ENCODE measurements around the gene FAF2. TPM values are rescaled to one million over a fixed set of nuclear protein-coding genes. Genes with fewer than 3 reads are reported as not detected.
"Not testable (repeated sequence)": the region's sequence is repeated elsewhere in the genome, so short reads cannot be mapped to it uniquely, and the experiment has no call there.

FAF2 gene, protein sequence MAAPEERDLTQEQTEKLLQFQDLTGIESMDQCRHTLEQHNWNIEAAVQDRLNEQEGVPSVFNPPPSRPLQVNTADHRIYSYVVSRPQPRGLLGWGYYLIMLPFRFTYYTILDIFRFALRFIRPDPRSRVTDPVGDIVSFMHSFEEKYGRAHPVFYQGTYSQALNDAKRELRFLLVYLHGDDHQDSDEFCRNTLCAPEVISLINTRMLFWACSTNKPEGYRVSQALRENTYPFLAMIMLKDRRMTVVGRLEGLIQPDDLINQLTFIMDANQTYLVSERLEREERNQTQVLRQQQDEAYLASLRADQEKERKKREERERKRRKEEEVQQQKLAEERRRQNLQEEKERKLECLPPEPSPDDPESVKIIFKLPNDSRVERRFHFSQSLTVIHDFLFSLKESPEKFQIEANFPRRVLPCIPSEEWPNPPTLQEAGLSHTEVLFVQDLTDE
- total RNA-seq (2014; rRNA removed; shearing (Covaris generic)) = 60.9 and 78.4 TPM in 2 replicates

DNA sequence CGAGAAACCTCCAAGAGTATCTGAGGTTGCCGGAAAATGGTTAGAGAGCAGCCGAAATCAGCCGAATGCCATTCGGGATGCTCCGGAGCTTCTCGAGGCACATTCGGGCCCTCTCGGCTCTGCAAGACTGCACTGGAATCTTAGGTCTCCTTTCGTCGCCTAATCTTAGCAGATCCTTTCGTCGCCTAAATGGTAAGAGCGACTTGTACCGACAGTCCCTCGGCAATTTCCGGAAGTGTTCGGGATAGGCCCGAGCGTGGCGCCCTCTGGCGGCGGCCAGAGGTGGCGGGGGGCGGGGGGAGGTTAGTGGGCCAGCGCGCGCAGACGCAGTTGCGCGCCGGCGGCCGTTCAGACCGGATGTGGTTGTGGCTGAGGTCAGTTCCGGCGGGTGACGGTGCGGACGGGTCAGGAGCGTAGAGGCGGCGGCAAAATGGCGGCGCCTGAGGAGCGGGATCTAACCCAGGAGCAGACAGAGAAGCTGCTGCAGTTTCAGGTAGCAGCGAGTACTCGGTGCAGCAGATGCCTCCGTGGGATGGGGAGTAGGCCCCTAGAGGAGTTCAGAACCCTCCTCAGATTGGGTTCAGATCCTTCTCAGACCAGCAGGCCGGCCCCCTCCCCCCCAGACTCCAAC is at the start of gene FAF2:
Gene FAF2, plus strand, starts transcription at position 408 of the 631 bp plus-strand sequence. Its CDS starts 23 bp downstream, at position 431.
- Histone ChIP-seq H3K27me3 (replicated peaks) (no peaks in the 10 kb centered on the region), H3K27ac (peak within 1 kb of the TSS; percentile 90), H3K4me3 (peak within 1 kb of the TSS; percentile 59), H3K9me3 (replicated peaks) (no peaks in the 10 kb centered on the region), H3K4me1 (replicated peaks) (peaks cover 21% of the 10 kb centered on the region), H3K36me3 (peaks cover 30% of the 10 kb centered on the region)
- DNase-seq (ENCODE audit: low read depth in 1 of 2, low spot score in 2 of 2) = peak; percentile 98 to 99

DNA sequence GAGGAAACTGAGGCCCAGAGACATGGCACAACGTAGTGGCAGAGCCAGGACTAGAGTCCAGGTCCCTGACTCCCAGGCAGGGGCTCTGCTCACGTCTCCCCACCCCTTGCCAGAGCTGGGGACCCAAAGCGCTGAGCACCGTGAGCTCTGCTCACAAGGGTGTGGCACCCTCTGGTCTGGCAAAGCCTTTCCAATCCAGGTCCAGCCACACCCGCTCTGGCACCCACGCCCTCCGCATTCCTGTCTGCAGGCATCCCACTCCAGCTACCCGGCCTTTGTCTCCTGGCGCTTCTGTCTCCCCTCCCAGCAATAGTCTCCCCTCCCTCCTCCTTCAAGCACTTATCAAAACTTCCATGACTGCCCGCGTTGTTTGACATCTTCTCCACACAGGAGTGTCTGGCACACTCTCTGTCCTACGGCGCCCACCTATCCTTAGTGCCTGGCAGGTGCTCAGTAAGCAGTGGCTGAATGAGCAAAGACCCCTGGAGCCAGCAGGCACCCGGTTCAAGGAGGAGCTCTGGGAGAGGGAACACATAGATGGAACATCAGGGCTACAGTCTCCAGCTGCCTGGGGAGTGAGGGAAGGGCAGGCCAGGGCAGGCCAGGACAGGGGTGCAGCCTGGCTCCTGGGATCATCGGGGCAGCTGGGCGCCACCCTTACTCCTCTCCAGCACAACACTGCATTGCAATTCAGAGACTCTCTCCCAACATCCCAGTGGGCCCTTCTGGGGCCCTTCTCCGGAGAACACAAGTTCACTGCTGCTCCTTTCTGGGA is 47.6 kb upstream of the FAF2 start:
- Histone ChIP-seq H3K27me3 (replicated peaks) (no peaks in the 10 kb centered on the region), H3K4me3 (no peak overlapping the region), H3K36me3 (peaks cover 54% of the 10 kb centered on the region), H3K27ac (no peak overlapping the region), H3K9me3 (replicated peaks) (no peaks in the 10 kb centered on the region), H3K4me1 (replicated peaks) (no peaks in the 10 kb centered on the region)
- DNase-seq (ENCODE audit: low read depth in 1 of 2, low spot score in 2 of 2) = no peak

DNA sequence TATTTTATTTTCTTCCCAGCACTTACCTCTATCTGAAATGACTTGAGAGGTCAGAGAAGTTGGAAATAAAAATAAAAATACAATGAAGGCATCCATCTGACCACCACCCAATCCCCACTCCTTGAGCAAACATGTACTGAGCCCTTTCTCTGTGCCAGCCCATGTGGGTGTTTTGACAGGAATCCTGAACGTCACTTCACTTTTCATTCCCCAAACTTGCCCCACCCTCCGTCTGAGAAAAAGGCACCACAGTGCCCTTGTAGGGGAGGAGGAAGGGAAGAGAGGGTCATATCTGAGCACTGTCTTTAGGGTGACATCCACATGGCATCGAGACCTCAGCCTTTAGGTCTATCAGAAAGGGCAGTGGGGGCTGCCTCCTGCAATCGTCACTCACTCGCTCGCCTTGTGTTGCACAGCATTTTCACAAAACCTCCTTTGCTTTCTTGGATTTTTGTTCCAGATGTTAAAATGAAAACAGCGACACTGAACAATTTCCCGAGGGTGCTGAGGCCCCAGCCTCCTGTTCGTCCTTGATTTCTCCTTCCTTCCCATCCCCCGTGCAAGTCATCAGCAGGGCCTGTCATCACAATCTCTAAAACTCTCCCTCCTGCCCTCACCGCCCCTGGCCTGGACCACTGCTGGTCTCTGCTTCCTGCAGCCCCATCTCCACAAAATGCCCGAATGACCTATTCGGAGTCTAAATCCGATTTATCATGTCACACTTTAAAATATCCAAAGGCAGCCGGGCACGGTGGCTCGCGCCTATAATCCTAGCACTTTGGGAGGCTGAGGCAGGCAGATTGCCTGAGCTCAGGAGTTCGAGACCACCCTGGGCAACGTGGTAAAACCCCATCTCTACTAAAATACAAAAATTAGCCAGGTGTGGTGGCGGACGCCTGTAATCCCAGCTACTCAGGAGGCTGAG is 46.6 kb upstream of the FAF2 start:
- H3K9me3 ChIP-seq (replicated peaks) = no peaks in the 10 kb centered on the region
- H3K4me3 ChIP-seq = no peak overlapping the region
- H3K27ac ChIP-seq = no peak overlapping the region
- peaks cover 56% of the 10 kb centered on the region for H3K36me3 ChIP-seq
- H3K27me3 ChIP-seq (replicated peaks) = no peaks in the 10 kb centered on the region
- no peak for DNase-seq (ENCODE audit: low read depth in 1 of 2, low spot score in 2 of 2)
- no peaks in the 10 kb centered on the region for H3K4me1 ChIP-seq (replicated peaks)

DNA sequence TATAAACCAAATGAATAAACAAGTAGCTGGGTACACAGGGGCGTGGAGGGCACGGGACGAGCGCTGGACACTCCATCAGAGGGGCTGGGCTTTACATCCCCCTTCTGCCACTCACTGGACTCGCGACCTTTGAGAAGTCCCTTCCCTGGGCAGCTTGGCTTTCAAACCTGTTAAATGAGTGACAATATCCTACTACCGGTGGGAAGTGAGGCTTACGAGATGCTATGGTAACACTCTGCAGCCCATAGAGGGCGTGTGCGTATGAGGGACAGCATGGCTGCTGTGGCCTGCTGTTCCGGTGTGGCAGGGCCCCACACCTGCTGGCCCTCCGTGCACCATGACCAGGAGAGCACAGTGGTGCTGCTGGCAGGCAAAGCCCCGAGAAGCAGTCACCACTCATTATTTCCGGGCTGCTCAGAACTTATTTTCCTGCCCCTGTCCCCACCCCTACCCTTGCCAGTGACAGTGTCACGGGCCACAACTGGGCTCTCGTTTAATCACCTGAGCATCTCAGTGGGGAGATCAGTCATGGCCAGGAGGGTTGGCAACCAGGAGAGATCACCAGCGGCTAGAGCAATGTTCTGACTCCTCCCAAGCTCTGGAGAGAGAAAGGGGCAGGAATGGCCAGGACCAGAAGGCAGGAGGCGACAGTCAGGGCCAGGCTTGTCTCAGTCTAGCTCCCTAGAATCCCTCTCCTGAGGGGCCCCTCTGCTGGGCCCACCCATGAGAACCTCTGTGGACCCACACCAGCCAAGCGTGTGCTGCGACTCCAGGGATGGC is 42.3 kb upstream of the FAF2 start:
- no peak for DNase-seq (ENCODE audit: low read depth in 1 of 2, low spot score in 2 of 2)
- peaks cover 61% of the 10 kb centered on the region for H3K36me3 ChIP-seq

DNA sequence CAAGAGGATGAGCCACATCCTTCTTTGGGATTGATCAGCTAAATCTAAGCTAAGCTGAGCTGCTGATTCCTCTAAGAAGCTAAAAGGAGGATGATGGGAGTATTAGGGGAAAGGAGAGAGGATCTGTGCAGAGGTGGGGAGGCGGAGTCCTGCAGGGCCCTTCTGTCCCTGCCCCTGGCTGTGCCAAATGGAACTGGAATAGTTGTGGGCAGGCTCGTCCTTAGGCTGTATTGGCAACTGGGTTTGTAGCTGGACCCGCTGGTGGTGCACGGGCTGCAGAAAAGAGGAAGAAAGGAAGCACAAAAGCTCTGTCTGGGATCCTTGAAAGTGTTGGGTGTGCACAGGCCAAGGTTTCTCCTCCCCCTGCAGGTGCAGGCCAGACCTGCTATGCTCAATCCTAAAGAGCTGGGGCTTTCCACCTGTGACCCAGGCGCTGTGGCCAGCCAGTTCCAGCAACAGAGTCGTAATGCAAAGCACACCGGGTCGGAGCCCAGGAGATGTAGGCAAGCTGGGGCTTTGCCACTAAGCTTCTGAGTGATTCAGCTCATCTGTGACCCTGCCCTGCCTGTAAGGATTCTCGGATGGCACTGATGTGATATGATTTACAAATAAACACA is 41.6 kb upstream of the FAF2 start:
- peaks cover 64% of the 10 kb centered on the region for H3K36me3 ChIP-seq
- H3K4me1 ChIP-seq (replicated peaks) = 0 out of 2 replicates have a peak, but pooled peaks cover under 1% of the 10 kb centered on the region
- no peak overlapping the region for H3K4me3 ChIP-seq
- H3K27ac ChIP-seq = no peak overlapping the region
- no peak for DNase-seq (ENCODE audit: low read depth in 1 of 2, low spot score in 2 of 2)
- H3K9me3 ChIP-seq (replicated peaks) = no peaks in the 10 kb centered on the region
- H3K27me3 ChIP-seq (replicated peaks) = no peaks in the 10 kb centered on the region

More for the DNA sequence above, 42.3 kb upstream of the FAF2 start:
- H3K4me3 ChIP-seq = no peak overlapping the region
- H3K27me3 ChIP-seq (replicated peaks) = no peaks in the 10 kb centered on the region
- no peaks in the 10 kb centered on the region for H3K9me3 ChIP-seq (replicated peaks)
- H3K4me1 ChIP-seq (replicated peaks) = no peaks in the 10 kb centered on the region
- no peak overlapping the region for H3K27ac ChIP-seq

DNA sequence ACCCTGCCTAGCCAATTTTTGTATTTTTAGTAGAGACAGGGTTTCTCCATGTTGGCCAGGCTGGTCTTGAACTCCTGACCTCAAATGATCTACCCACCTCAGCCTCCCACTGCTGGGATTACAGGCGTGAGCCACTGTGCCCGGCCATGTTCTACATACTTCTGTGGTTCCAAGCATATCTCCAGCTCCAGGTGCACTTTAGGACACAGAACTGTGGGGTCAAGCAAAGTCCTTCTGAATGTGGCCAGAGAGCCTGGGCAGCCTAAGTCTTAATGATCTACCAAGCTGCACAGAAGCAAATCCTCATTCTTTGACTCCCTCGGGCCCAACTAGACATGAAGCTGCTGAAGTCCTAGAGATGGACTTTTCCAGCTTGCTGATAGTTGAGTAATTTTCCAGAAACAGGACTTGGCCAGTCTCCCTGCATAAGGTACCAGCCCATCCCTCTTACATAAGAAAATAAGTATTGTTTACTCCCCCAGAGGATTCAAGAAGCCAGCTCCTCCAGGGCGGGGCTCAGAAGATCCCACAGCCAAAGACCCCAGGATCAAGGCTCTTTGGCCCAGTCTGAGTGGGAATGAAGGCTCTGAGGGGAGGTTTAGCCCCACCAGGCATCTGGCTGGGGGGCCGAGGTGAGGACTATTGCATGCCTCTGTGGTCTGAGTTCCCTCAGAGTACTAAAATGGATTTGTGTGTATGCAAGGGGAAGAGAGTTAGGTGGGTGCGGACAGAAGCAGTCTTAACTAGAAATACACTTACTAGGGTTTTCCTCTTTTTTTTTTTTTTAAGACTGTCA is 40.5 kb upstream of the FAF2 start:
- H3K27ac ChIP-seq = no peak overlapping the region
- no peak for DNase-seq (ENCODE audit: low read depth in 1 of 2, low spot score in 2 of 2)
- no peaks in the 10 kb centered on the region for H3K9me3 ChIP-seq (replicated peaks)
- peaks cover 62% of the 10 kb centered on the region for H3K36me3 ChIP-seq
- H3K4me1 ChIP-seq (replicated peaks) = 0 out of 2 replicates have a peak, but pooled peaks cover 3% of the 10 kb centered on the region
- no peak overlapping the region for H3K4me3 ChIP-seq
- no peaks in the 10 kb centered on the region for H3K27me3 ChIP-seq (replicated peaks)

DNA sequence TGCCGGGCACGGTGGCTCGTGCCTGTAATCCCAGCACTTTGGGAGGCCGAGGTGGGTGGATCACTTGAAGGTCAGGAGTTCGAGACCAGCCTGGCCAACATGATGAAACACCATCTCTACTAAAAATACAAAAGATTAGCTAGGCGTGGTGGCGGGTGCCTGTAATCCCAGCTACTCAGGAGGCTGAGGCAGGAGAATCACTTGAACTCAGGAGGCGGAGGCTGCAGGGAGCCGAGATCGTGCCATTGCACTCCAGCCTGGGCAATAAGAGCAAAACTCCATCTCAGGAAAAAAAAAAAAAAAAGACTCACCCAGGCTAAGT is 40.0 kb upstream of the FAF2 start:
- H3K36me3 ChIP-seq = peaks cover 62% of the 10 kb centered on the region
- H3K27ac ChIP-seq; DNase-seq (ENCODE audit: low read depth in 1 of 2, low spot score in 2 of 2): not testable (repeated sequence)

DNA sequence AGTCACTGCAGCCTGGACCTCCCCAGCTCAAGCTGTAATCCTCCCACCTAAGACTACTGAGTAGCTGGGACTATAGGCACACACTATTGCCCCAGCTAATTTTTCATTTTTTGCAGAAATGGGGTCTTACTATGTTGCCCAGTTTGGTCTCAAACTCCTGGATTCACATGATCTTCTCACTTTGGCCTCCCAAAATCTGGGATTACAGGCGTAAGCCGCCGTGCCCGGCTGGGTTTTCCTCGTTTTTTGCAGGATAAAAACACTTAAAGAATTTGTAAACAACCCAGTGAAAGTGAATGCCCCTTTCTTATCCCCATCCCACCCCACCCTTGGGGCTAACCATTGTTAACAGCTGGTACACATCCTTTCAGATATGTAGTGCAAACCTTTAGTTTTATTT is 39.6 kb upstream of the FAF2 start:
- no peaks in the 10 kb centered on the region for H3K9me3 ChIP-seq (replicated peaks)
- peaks cover 60% of the 10 kb centered on the region for H3K36me3 ChIP-seq

More for the DNA sequence above, 40.0 kb upstream of the FAF2 start:
- H3K4me1 ChIP-seq (replicated peaks); H3K27me3 ChIP-seq (replicated peaks); H3K4me3 ChIP-seq; H3K9me3 ChIP-seq (replicated peaks): not testable (repeated sequence)

DNA sequence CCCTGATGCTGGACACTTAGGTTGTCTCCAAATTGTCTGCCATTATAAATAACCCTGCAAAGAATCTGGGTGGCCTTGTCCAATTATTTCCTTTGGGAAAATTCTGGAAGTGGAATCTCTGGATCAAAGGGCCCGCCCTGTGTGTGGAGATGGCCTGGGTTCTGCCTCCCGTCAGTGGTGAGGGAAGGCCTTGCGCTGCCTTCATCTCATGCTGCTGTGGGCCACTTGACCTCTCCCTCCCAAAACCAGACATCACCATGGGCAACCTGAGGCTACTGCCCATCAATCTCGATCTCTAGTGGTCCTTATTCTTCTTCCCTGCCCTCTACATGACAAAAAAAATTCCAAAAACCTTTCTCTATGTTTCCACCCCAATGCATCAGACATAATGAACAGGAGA is 38.4 kb upstream of the FAF2 start:
- Histone ChIP-seq H3K36me3 (peaks cover 49% of the 10 kb centered on the region), H3K4me3 (no peak overlapping the region), H3K4me1 (replicated peaks) (0 out of 2 replicates have a peak, but pooled peaks cover 3% of the 10 kb centered on the region), H3K27ac (no peak overlapping the region), H3K9me3 (replicated peaks) (no peaks in the 10 kb centered on the region), H3K27me3 (replicated peaks) (no peaks in the 10 kb centered on the region)
- DNase-seq (ENCODE audit: low read depth in 1 of 2, low spot score in 2 of 2) = no peak

More for the DNA sequence above, 39.6 kb upstream of the FAF2 start:
- Histone ChIP-seq H3K27ac (no peak overlapping the region), H3K4me3 (no peak overlapping the region), H3K27me3 (replicated peaks) (no peaks in the 10 kb centered on the region), H3K4me1 (replicated peaks) (0 out of 2 replicates have a peak, but pooled peaks cover 3% of the 10 kb centered on the region)
- DNase-seq (ENCODE audit: low read depth in 1 of 2, low spot score in 2 of 2) = no peak

DNA sequence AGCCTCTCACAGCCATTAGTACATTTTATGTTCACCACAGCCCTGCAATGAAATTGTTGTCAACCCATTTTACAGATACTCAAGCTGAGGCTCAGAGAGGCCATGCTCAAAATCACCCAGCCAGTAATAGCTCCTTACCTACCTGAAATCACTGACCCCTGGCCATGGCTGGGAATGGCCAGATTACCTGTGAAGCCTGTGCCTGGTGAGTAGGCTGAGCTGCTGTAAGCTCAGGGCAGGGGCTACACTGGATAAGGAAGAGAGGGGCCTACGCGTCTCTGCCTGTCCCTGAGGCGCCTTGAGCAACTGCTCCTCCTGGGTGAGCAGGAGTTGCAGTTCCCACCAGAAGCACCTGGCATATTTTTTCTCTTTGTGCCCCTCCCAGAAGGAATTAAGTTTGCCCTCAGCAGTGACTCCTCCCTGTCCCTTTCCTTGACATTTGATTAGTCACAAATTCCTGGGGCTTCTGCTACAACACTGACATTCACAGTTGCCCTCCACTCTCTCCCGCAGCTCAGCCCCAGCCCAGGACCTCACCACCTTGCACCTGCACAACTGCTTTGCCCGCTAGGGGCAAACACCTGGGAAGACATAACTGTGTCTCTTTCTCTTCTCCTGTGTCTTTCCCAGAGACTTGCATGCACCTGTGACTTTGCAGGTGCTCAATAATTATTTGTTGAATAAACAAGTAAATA is 37.6 kb upstream of the FAF2 start:
- H3K27ac ChIP-seq = no peak overlapping the region
- no peak for DNase-seq (ENCODE audit: low read depth in 1 of 2, low spot score in 2 of 2)
- peaks cover 9% of the 10 kb centered on the region for H3K4me1 ChIP-seq (replicated peaks)
- H3K27me3 ChIP-seq (replicated peaks) = no peaks in the 10 kb centered on the region
- H3K4me3 ChIP-seq = no peak overlapping the region
- no peaks in the 10 kb centered on the region for H3K9me3 ChIP-seq (replicated peaks)
- H3K36me3 ChIP-seq = peaks cover 42% of the 10 kb centered on the region

Data from SJSA1 (cell line).